Spinal cord (tissue), 10 donors: Measurements from ENCODE around the gene PPP3CA. TPM values are rescaled to one million over a fixed set of nuclear protein-coding genes. Genes with fewer than 3 reads are reported as not detected.

Source experiments
- DNase-seq, 6 donors: peaks; one replicate each; pipeline versions ENCODE4 v3.0.0 to v3.0.0-alpha.2; 2013 to 2015; ENCODE audit warnings: low spot score in 6 of 6, low read depth in 4 of 6
- H3K27ac ChIP-seq: one replicate; pipeline ENCODE4 v1.5.1; 2013; ENCODE audit warnings: low read depth, low read length, control low read depth
- H3K27me3 ChIP-seq: one replicate; pipeline ENCODE4 v1.6.1; 2013; ENCODE audit warnings: low read length; ENCODE audit not compliant: control insufficient read depth, insufficient read depth
- H3K36me3 ChIP-seq: one replicate; pipeline ENCODE4 v1.6.1; 2013; ENCODE audit warnings: low read length; ENCODE audit not compliant: control insufficient read depth, insufficient read depth
- H3K4me1 ChIP-seq: one replicate; pipeline ENCODE4 v1.6.1; 2013; ENCODE audit warnings: low read length; ENCODE audit not compliant: control insufficient read depth, insufficient read depth
- H3K4me3 ChIP-seq: one replicate; pipeline ENCODE4 v1.5.1; 2013; ENCODE audit warnings: low read depth, low read length, control low read depth
- H3K9me3 ChIP-seq: one replicate; pipeline ENCODE4 v1.6.1; 2013; ENCODE audit warnings: low read length; ENCODE audit not compliant: control insufficient read depth, insufficient read depth
- WGBS: methylation state at CpG from one replicate; pipeline ENCODE4 v1.1.5; 2013; ENCODE audit warnings: missing lambda C conversion rate; ENCODE audit not compliant: insufficient coverage; 5-methylcytosine and 5-hydroxymethylcytosine counted together
- polyA plus RNA-seq, 2 donors: library from polyadenylated mRNA; unstranded; fragments of 120-200 nt; gene quantifications; one replicate each; pipeline ENCODE4 v1.2.1, GENCODE V29; 2013; ENCODE audit not compliant: insufficient read length in 2 of 2
- total RNA-seq, 2 donors: library from RNA; depleted of rRNA in 1 of 2; stranded (reverse); fragments of 120-200 nt in 1 of 2; fragments of >200 nt in 1 of 2; gene quantifications; one replicate each; pipeline versions ENCODE4 v1.2.3 to v1.2.4, GENCODE V29; 2013 to 2014
- donor health status: healthy.

Gene PPP3CA
- total and polyA plus RNA-seq, 4 donors, result 43.9 to 152 (median 105) TPM

- H3K9me3 ChIP-seq, result no peaks in the 10 kb centered on the region
- H3K4me1 ChIP-seq, result peaks cover 2% of the 10 kb centered on the region
- H3K36me3 ChIP-seq, result no peaks in the 10 kb centered on the region
- H3K27me3 ChIP-seq, result no peaks in the 10 kb centered on the region
- WGBS, result 100% methylated on average over 1 of the region's 2 CpGs
- no peak for DNase-seq
- no peak overlapping the region for H3K27ac ChIP-seq
- no peak overlapping the region for H3K4me3 ChIP-seq
Measured at GRCh38 chr4:101292901-101293300, 54.4 kb downstream of the PPP3CA start.

GRCh38 chr4:101292214-101292613 lies 55.1 kb downstream of the PPP3CA start:
- Histone ChIP-seq H3K9me3 (no peaks in the 10 kb centered on the region), H3K27ac (no peak overlapping the region), H3K27me3 (no peaks in the 10 kb centered on the region), H3K36me3 (no peaks in the 10 kb centered on the region), H3K4me1 (peaks cover 2% of the 10 kb centered on the region), H3K4me3 (no peak overlapping the region)
- DNase-seq, result no peak
- 93% methylated on average over 2 of the region's 4 CpGs for WGBS

DNA sequence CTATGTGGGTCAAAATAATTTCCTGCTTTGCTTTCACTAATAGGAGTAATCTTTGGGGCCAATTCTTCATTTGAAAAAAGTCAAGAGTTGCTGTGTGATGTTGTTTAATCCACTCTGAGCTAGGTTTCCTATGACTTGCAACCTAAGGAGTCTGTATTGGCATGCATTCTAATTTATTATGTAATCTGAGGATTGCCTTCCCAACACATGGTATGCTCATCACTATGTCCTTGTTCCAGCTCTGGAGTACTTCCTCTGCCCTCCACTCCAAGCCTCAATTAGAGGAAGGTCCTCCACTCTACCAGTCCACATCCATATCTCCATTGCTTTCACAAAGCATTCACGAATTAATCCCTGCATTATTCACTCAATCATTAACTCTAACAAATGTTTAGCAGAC lies 56.1 kb downstream of the PPP3CA start:
- no peak overlapping the region for H3K27ac ChIP-seq
- H3K36me3 ChIP-seq, result no peaks in the 10 kb centered on the region
- peaks cover 2% of the 10 kb centered on the region for H3K4me1 ChIP-seq
- no peak for DNase-seq
- H3K4me3 ChIP-seq, result no peak overlapping the region
- WGBS, result no CpG with 5 or more reads among the region's 1 CpG
- no peaks in the 10 kb centered on the region for H3K9me3 ChIP-seq
- H3K27me3 ChIP-seq, result no peaks in the 10 kb centered on the region

DNA sequence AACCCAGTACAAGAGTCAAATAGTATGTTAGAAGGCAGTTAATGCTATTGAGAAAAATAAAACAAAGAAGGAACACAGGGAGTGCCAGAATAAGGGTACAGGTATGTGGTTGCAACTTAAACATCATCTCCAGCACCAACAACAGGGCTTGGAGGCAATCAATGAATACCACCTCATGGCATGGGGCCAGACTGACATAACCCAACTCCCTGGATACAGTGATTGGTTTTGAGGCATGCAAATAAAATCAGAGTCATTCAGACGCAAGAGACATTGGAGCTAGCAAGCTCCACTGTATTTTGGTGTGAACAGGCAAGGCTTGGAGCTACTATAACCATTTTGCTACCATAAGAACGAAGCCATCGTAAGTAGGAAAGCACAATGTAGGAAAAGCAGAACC lies 56.7 kb downstream of the PPP3CA start:
- DNase-seq, result peak in 1 of 6 donors; percentile 30
- H3K4me3 ChIP-seq, result no peak overlapping the region
- H3K36me3 ChIP-seq, result no peaks in the 10 kb centered on the region
- H3K4me1 ChIP-seq, result peaks cover 2% of the 10 kb centered on the region
- no peak overlapping the region for H3K27ac ChIP-seq
- no peaks in the 10 kb centered on the region for H3K9me3 ChIP-seq
- H3K27me3 ChIP-seq, result no peaks in the 10 kb centered on the region
- WGBS, result no CpG with 5 or more reads among the region's 3 CpGs

GRCh38 chr4:101289306-101289705 lies 58.0 kb downstream of the PPP3CA start:
- Histone ChIP-seq H3K9me3 (no peaks in the 10 kb centered on the region), H3K27ac (no peak overlapping the region), H3K4me3 (no peak overlapping the region), H3K27me3 (no peaks in the 10 kb centered on the region), H3K36me3 (no peaks in the 10 kb centered on the region), H3K4me1 (peaks cover 2% of the 10 kb centered on the region)
- no CpG with 5 or more reads among the region's 2 CpGs for WGBS
- DNase-seq, result no peak

GRCh38 chr4:101288365-101289145 lies 58.8 kb downstream of the PPP3CA start:
- Histone ChIP-seq H3K27me3 (no peaks in the 10 kb centered on the region), H3K4me1 (peaks cover 2% of the 10 kb centered on the region), H3K9me3 (no peaks in the 10 kb centered on the region), H3K4me3 (no peak overlapping the region), H3K27ac (no peak overlapping the region), H3K36me3 (no peaks in the 10 kb centered on the region)
- WGBS, result 11% methylated on average over 2 of the region's 6 CpGs
- DNase-seq, result peak in 2 of 6 donors; percentile 30 to 38

GRCh38 chr4:101287324-101287723 lies 60.0 kb downstream of the PPP3CA start:
- H3K27ac ChIP-seq, result no peak overlapping the region
- H3K36me3 ChIP-seq, result no peaks in the 10 kb centered on the region
- no peak overlapping the region for H3K4me3 ChIP-seq
- H3K9me3 ChIP-seq, result no peaks in the 10 kb centered on the region
- no peaks in the 10 kb centered on the region for H3K27me3 ChIP-seq
- H3K4me1 ChIP-seq, result peaks cover 2% of the 10 kb centered on the region
- WGBS, result no CpG with 5 or more reads among the region's 2 CpGs
- DNase-seq, result no peak

GRCh38 chr4:101286663-101287062 lies 60.7 kb downstream of the PPP3CA start:
- peaks cover 2% of the 10 kb centered on the region for H3K4me1 ChIP-seq
- DNase-seq, result no peak
- H3K27ac ChIP-seq, result no peak overlapping the region
- H3K4me3 ChIP-seq, result no peak overlapping the region
- H3K27me3 ChIP-seq, result no peaks in the 10 kb centered on the region
- no peaks in the 10 kb centered on the region for H3K9me3 ChIP-seq
- no peaks in the 10 kb centered on the region for H3K36me3 ChIP-seq
- no CpG with 5 or more reads among the region's 1 CpG for WGBS

DNA sequence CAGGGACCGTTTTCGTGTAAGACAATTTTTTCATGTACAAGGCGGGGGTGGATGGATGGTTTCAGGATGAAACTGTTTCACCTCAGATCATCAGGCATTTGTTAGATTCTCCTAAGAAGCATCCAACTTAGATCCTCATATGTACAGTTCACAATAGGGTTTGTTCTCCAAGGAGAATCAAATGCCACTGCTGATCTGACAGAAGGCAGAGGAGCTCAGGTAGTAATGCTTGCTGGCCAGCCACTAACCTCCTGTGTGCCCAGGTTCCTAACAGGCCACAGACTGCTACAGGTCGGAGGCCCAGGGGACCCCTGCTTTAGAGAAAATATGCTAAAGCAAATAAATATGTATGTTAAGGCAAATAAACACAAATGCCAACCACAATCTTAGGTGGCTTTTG lies 61.3 kb downstream of the PPP3CA start:
- no peak overlapping the region for H3K4me3 ChIP-seq
- H3K27ac ChIP-seq, result no peak overlapping the region
- H3K36me3 ChIP-seq, result no peaks in the 10 kb centered on the region
- DNase-seq, result no peak
- H3K4me1 ChIP-seq, result peaks cover 2% of the 10 kb centered on the region
- no CpG with 5 or more reads among the region's 4 CpGs for WGBS
- no peaks in the 10 kb centered on the region for H3K9me3 ChIP-seq
- no peaks in the 10 kb centered on the region for H3K27me3 ChIP-seq

DNA sequence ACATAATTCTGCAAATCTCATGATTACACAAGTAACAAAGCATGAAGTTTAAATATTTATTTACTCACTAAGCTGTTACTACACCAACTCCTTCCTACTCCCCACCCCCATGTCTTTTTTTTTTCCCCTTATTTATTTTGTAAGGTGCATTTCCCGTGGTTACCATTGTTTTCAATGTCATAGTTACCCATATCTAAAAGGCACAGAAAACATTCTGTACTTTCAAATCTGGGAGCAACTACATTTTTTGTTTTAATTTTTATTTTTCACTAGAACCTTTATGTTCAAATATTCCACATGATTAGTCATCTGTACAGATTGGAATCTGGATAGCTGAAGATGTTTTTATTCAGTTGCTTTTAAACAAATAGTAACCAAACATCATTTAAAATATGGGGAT lies 62.8 kb downstream of the PPP3CA start:
- WGBS, result no CpG with 5 or more reads among the region's 1 CpG
- Histone ChIP-seq H3K4me3 (no peak overlapping the region), H3K4me1 (peaks cover 2% of the 10 kb centered on the region), H3K27ac (no peak overlapping the region), H3K27me3 (no peaks in the 10 kb centered on the region), H3K36me3 (no peaks in the 10 kb centered on the region), H3K9me3 (no peaks in the 10 kb centered on the region)
- no peak for DNase-seq
